ENCODE results near the gene MSLN.
A peak's percentile ranks its signal among the peaks of the same experiment; 100 is the strongest.

- no peak for TF ChIP-seq CTCF (IDR thresholded peaks at IDR 0.05)
- no peak for TF ChIP-seq POLR2AphosphoS5 (IDR thresholded peaks at IDR 0.05)
- TF ChIP-seq POLR2A (IDR thresholded peaks at IDR 0.05) = peak; percentile 17
These were observed 28.0 kb downstream of the MSLN start, which contains the start of gene CHTF18 for GRCh38 chr16:788399-789126.
